Parathyroid adenoma (tissue), 2 donors: ENCODE data around the gene IGF2BP3.

Experiments
- H2AFZ ChIP-seq: fragments of 300-600 bp; sonication (generic); one replicate; pipeline ENCODE4 v1.7.0; 2017; ENCODE audit warnings: antibody characterized with exemption, mild to moderate bottlenecking
- H3K27ac ChIP-seq: fragments of 300-600 bp; sonication (generic); one replicate; pipeline ENCODE4 v1.7.0; 2017
- H3K27me3 ChIP-seq: fragments of 300-600 bp; sonication (generic); one replicate; pipeline ENCODE4 v1.7.0; 2017; ENCODE audit warnings: low read length; ENCODE audit not compliant: control insufficient read depth, insufficient read depth
- H3K36me3 ChIP-seq: fragments of 300-600 bp; sonication (generic); one replicate; pipeline ENCODE4 v1.7.0; 2017; ENCODE audit warnings: low read length; ENCODE audit not compliant: control insufficient read depth, insufficient read depth
- H3K4me1 ChIP-seq: fragments of 300-600 bp; sonication (generic); one replicate; pipeline ENCODE4 v1.7.0; 2017; ENCODE audit warnings: control low read depth
- H3K4me2 ChIP-seq: fragments of 300-600 bp; sonication (generic); one replicate; pipeline ENCODE4 v1.7.0; 2017; ENCODE audit warnings: low read length
- H3K4me3 ChIP-seq: fragments of 300-600 bp; sonication (generic); one replicate; pipeline ENCODE4 v1.7.0; 2017; ENCODE audit warnings: low read depth, low read length
- H3K79me2 ChIP-seq: fragments of 300-600 bp; sonication (generic); one replicate; pipeline ENCODE4 v1.7.0; 2017; ENCODE audit warnings: control low read depth
- H3K9ac ChIP-seq: fragments of 300-600 bp; sonication (generic); one replicate; pipeline ENCODE4 v1.7.0; 2017; ENCODE audit warnings: mild to moderate bottlenecking
- H3K9me3 ChIP-seq: fragments of 300-600 bp; sonication (generic); one replicate; pipeline ENCODE4 v1.7.0; 2017; ENCODE audit warnings: low read length; ENCODE audit not compliant: control insufficient read depth
- TF ChIP-seq, protein P1 (sequence below): fragments of 300-600 bp; sonication (generic); IDR thresholded peaks from one replicate; pipeline ENCODE4 v1.7.0; 2017; ENCODE audit warnings: antibody characterized with exemption, mild to moderate bottlenecking
- donor health status: primary hyperparathyroidism.

The IGF2BP3 gene

DNA sequence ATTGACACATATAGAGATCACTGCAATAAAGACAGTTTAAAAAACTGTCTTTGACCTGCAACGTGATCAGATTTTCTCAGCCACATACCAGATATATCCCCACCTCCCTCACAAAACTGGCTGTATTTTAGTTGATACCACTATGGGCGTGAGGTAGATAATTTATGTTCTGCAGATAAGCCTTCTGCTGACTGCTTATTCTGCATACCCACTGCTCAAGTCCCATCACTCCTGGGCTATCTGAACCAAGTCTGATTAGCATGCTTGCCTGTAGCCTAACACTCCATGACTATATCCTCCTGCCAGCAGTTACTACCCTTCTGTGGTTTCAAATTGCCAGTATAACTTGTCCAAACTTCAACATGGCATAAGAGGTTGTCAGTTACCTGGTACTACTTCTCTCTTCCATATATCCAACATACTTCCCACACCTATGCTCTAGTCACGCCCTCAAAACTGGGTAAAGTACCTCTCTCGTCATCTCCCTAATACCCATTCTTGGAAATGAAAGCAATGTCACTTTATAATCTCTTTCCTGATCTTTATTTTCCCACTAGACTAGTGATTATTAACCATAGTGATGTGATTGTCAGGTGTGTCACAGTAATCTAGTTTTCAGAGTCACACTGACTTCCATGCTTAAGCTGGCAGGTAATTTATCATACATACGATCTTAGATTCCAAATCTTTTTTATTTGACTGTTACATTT lies 100.4 kb downstream of the IGF2BP3 start:
- H3K36me3 ChIP-seq, result no peaks in the 10 kb centered on the region
- no peaks in the 10 kb centered on the region for H3K79me2 ChIP-seq
- no peaks in the 10 kb centered on the region for H3K27me3 ChIP-seq
- no peaks in the 10 kb centered on the region for H3K4me1 ChIP-seq
- TF ChIP-seq, protein P1, sequence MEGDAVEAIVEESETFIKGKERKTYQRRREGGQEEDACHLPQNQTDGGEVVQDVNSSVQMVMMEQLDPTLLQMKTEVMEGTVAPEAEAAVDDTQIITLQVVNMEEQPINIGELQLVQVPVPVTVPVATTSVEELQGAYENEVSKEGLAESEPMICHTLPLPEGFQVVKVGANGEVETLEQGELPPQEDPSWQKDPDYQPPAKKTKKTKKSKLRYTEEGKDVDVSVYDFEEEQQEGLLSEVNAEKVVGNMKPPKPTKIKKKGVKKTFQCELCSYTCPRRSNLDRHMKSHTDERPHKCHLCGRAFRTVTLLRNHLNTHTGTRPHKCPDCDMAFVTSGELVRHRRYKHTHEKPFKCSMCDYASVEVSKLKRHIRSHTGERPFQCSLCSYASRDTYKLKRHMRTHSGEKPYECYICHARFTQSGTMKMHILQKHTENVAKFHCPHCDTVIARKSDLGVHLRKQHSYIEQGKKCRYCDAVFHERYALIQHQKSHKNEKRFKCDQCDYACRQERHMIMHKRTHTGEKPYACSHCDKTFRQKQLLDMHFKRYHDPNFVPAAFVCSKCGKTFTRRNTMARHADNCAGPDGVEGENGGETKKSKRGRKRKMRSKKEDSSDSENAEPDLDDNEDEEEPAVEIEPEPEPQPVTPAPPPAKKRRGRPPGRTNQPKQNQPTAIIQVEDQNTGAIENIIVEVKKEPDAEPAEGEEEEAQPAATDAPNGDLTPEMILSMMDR, result no peak
- H3K27ac ChIP-seq, result no peak overlapping the region
- H3K4me3 ChIP-seq, result no peak overlapping the region
- no peaks in the 10 kb centered on the region for H3K9me3 ChIP-seq
- no peak overlapping the region for H2AFZ ChIP-seq
- H3K9ac ChIP-seq, result no peak overlapping the region
- no peak overlapping the region for H3K4me2 ChIP-seq

DNA sequence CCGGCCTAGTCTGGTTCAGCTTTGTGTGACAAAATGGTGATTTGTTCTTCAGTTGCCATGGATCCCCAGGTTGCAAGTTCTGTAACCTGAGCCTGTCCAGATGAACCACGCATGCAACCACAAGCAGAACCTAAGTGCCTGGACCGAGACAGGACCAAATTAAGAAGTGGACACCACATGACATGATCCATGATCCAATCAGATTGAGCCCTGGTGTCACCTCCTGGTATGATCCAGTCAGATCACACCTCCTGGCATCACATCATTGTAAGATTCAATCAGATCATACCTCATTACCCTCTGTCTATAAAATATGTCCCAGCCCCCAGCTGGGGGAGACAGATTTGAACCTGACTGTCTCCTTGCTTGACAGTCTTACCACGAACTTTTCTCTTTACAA lies 101.2 kb downstream of the IGF2BP3 start:
- H3K36me3 ChIP-seq, result no peaks in the 10 kb centered on the region
- TF ChIP-seq, protein P1, result no peak
- H3K27me3 ChIP-seq, result no peaks in the 10 kb centered on the region
- no peak overlapping the region for H3K4me3 ChIP-seq
- H2AFZ ChIP-seq, result no peak overlapping the region
- H3K4me2 ChIP-seq, result no peak overlapping the region
- no peaks in the 10 kb centered on the region for H3K9me3 ChIP-seq
- no peak overlapping the region for H3K9ac ChIP-seq
- H3K4me1 ChIP-seq, result no peaks in the 10 kb centered on the region
- no peaks in the 10 kb centered on the region for H3K79me2 ChIP-seq
- no peak overlapping the region for H3K27ac ChIP-seq

DNA sequence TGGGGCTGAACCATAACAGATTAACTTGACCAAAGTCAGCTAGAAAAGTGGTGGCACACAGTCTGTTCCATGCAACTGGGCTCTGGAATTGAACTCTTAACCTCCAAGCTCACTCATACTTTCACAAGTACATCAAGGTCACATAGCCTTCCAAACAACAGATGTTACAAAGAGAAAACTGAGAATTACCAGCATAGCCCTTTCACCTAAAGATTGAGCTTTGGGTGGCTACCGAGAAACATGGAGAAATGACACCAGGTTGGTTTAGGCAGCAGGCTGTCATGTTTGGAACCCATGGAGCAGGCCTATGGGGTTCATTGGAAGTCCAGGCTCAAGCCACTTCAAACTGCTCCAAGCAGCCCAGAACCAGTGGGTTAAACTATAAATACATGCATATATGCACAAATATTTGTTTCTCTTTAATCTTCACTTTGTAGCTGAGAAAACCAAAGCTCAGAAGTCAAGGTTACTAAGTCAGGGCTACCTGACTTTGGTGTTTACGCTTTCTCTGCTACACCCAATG lies 112.1 kb downstream of the IGF2BP3 start:
- Histone ChIP-seq H3K79me2 (no peaks in the 10 kb centered on the region), H3K9me3 (no peaks in the 10 kb centered on the region), H2AFZ (no peak overlapping the region), H3K9ac (no peak overlapping the region), H3K36me3 (no peaks in the 10 kb centered on the region), H3K4me1 (no peaks in the 10 kb centered on the region), H3K27ac (no peak overlapping the region), H3K27me3 (no peaks in the 10 kb centered on the region), H3K4me3 (no peak overlapping the region), H3K4me2 (no peak overlapping the region)
- TF ChIP-seq, protein P1, result no peak

DNA sequence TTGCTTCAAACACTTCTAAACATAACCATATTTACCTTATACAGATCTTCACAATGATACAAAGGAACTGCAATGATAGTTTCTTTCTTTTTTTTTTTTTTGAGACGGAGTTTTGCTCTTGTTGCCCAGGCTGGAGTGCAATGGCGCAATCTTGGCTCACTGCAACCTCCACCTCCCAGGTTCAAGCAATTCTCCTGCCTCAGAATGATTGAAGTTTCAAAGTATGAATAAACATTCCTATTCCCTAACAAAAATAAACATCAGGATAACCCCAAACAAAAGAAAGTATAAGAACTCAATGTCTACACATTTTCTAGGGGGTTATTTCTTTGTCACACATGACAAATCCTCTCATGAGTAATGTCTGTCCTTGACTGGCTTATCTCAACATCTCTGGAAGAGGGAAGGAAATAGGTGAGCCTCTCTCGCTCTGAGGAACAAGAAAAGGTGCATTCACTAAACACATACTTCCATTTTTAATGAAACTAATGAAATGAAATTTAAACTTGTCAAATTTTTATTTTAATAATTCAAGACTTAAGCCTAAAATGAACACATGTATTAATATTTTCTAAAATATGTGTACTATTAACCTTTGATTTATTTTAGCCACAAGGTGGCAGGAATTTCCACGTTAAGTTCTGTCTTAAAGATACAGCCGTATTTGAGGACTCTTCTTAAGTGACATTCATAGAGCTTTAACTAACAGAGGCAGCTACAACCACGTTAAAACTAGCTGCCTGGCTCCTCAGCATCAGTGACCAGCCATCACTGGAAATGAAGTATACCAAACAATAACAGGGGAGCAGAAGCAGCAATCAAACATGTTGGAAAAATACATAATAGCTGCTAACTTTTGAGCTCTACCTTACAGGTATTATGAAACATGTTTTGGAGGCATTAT lies 112.8 kb downstream of the IGF2BP3 start:
- Histone ChIP-seq H3K27me3 (no peaks in the 10 kb centered on the region), H3K79me2 (no peaks in the 10 kb centered on the region), H3K9me3 (no peaks in the 10 kb centered on the region), H3K4me1 (no peaks in the 10 kb centered on the region), H2AFZ (no peak overlapping the region), H3K4me3 (no peak overlapping the region), H3K27ac (no peak overlapping the region), H3K36me3 (no peaks in the 10 kb centered on the region), H3K9ac (no peak overlapping the region), H3K4me2 (no peak overlapping the region)
- TF ChIP-seq, protein P1, result peak; percentile 32
